GM21786 (cell line): ENCODE results near the gene PLEKHA5.

Experiments
- ATAC-seq: cut with Tn5 transposase; IDR thresholded peaks from one replicate; pipeline ENCODE4 v1.9.1; 2021; ENCODE audit not compliant: unreplicated experiment

Gene PLEKHA5

GRCh38 chr12:19129122-19129485, 429 bp upstream of the PLEKHA5 start:
- ATAC-seq = no peak

GRCh38 chr12:19130224-19131024, 891 bp downstream of the PLEKHA5 start:
- no peak for ATAC-seq

GRCh38 chr12:19131025-19131444, 1.5 kb downstream of the PLEKHA5 start:
- no peak for ATAC-seq

- no peak for ATAC-seq
These were observed 9.0 kb downstream of the PLEKHA5 start for GRCh38 chr12:19138551-19138950.

GRCh38 chr12:19138956-19139355, 9.4 kb downstream of the PLEKHA5 start:
- ATAC-seq = no peak

- ATAC-seq = no peak
These were observed 10.2 kb downstream of the PLEKHA5 start for GRCh38 chr12:19139615-19140194.

- no peak for ATAC-seq
These were observed 11.1 kb downstream of the PLEKHA5 start for GRCh38 chr12:19140381-19141236.

- ATAC-seq = no peak
These were observed 13.0 kb downstream of the PLEKHA5 start for GRCh38 chr12:19142499-19142898.

GRCh38 chr12:19144287-19144686, 14.8 kb downstream of the PLEKHA5 start:
- no peak for ATAC-seq

GRCh38 chr12:19144985-19145384, 15.5 kb downstream of the PLEKHA5 start:
- ATAC-seq = no peak

GRCh38 chr12:19148860-19149259, 19.3 kb downstream of the PLEKHA5 start:
- ATAC-seq = no peak

GRCh38 chr12:19150273-19150900, 20.9 kb downstream of the PLEKHA5 start:
- ATAC-seq = no peak

GRCh38 chr12:19151298-19151697, 21.8 kb downstream of the PLEKHA5 start:
- no peak for ATAC-seq

- ATAC-seq = no peak
These were observed 23.9 kb downstream of the PLEKHA5 start for GRCh38 chr12:19153396-19153795.

GRCh38 chr12:19154686-19155085, 25.2 kb downstream of the PLEKHA5 start:
- ATAC-seq = no peak

- ATAC-seq = no peak
These were observed 26.6 kb downstream of the PLEKHA5 start for GRCh38 chr12:19155981-19156734.

- no peak for ATAC-seq
These were observed 29.4 kb downstream of the PLEKHA5 start for GRCh38 chr12:19158923-19159322.

GRCh38 chr12:19161216-19161615, 31.7 kb downstream of the PLEKHA5 start:
- ATAC-seq = no peak

GRCh38 chr12:19165451-19165850, 35.9 kb downstream of the PLEKHA5 start:
- no peak for ATAC-seq

GRCh38 chr12:19166387-19166786, 36.9 kb downstream of the PLEKHA5 start:
- no peak for ATAC-seq

- ATAC-seq = no peak
These were observed 37.4 kb downstream of the PLEKHA5 start for GRCh38 chr12:19166956-19167355.
